Measurements from ENCODE around the gene ACOXL. TPM values are rescaled to one million over a fixed set of nuclear protein-coding genes. Genes with fewer than 3 reads are reported as not detected.

The ACOXL gene
- total and polyA plus RNA-seq, 9 of the 15 experiments (the other 6 are each of a cell fraction or from before 2014, with no cell fraction given): 0.31 to 0.56 TPM; not detected in 7

DNA sequence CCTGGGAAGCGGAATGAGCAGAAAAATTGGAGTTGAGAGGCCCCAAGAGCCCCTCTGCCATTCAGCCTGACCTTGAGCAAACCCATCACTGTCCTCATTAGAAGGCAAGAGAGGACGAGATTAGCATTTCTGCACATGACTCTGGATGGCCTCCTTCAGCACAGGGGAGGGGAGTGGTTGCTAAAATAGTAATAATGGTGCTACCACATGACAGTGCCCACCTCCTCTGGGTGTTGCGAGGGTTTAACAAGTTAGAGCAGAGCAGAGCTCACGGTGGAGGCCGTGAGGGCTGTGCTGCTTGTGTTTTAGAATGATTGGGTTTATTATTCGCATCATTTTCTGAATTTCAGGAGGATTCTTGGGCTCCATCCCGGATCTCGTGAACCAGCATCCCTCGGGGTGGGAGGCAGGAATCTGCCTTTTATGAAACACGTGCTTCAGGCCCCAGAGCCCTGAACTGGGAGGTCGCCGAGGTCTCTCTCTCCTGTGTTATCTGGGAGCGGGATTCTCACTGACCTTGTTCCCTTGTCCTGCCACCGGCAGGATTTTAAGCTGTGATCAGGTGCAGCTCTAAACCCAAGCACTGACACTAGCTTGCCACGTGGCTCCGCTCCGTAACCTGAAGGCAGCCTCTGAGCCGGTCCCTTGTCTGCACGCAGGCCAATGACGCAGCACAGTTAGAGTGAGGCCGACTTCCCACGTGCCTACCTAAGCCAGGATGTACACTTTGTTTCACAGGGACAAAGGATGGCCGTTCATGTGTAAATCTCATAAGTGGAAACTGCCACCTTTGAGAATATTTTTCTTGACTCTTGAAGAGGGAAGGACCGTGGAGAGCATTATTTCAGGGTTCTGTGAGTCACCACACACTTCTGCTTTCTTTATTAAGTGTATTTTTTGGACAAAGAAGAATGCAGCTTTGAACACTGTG lies 142.3 kb downstream of the ACOXL start:
- peaks cover 0 to 19% of the 10 kb centered on the region in 2 experiments; a peak in 2 of 5 replicates for H3K27me3 ChIP-seq (ENCODE audit: control insufficient read depth in 2 of 2, insufficient read depth in 2 of 2, low read length in 2 of 2)
- ATAC-seq (peak; percentile 79), DNase-seq (ENCODE audit: extremely low read depth in 1 of 4, low spot score in 3 of 4) (peak in 1 of 4 experiments; percentile 20), FAIRE-seq (no peak)
- H3K4me3 ChIP-seq: no peak overlapping the region
- ChIA-PET CTCF (ENCODE audit: low intra/inter-chr PET ratio) (no interaction called here), POLR2A (interaction anchor here (0.6 kb wide), 1 partner anchor 81 kb away, joined by 3 read pairs; no protein-coding TSS in a partner anchor)
- no peaks in the 10 kb centered on the region for H4K20me1 ChIP-seq (replicated peaks; ENCODE audit: control insufficient read depth, insufficient read depth, low read length)
- in situ Hi-C loops (cut with MboI) (no loop called here), intact Hi-C loops (cut with micrococcal nuclease) (no loop called here)
- H3K36me3 ChIP-seq (ENCODE audit: control insufficient read depth, insufficient read depth, low read length): no peaks in the 10 kb centered on the region
- H3K4me2 ChIP-seq (ENCODE audit: insufficient read depth, low read length): no peak overlapping the region
- 16% methylated on average over 23 of the region's 24 CpGs for WGBS (ENCODE audit: insufficient coverage, low coverage, missing lambda C conversion rate)
- BruUV-seq (replicated peaks): no TSS peak
- H3K9ac ChIP-seq (ENCODE audit: insufficient read depth in 1 of 2, low read depth in 2 of 2, low read length in 2 of 2): no peak overlapping the region
- no peak overlapping the region for H3K27ac ChIP-seq (ENCODE audit: extremely low read depth, low read depth, low read length)
- H3K9me3 ChIP-seq (replicated peaks; ENCODE audit: control insufficient read depth, insufficient read depth, low read depth, low read length): no peaks in the 10 kb centered on the region
- peak overlapping the region; percentile 29 for H2AFZ ChIP-seq (ENCODE audit: low read depth, low read length)
- no peaks in the 10 kb centered on the region for H3K9me1 ChIP-seq (ENCODE audit: control insufficient read depth, insufficient read depth, low read length)
- H3K79me2 ChIP-seq (ENCODE audit: control insufficient read depth, insufficient read depth, low read length): no peaks in the 10 kb centered on the region
- H3K4me1 ChIP-seq (replicated peaks in 1 of 2; ENCODE audit: control insufficient read depth in 2 of 2, insufficient read depth in 2 of 2, low read length in 2 of 2): peaks cover 0 to 4% of the 10 kb centered on the region in 2 experiments; a peak in 2 of 5 replicates
- TF ChIP-seq STAG1 (CRISPR knock-in tag; IDR thresholded peaks at IDR 0.05; ENCODE audit: borderline replicate concordance) (no peak), TEAD1 (CRISPR knock-in tag; IDR thresholded peaks at IDR 0.05) (no peak), NFE2 (IDR thresholded peaks at IDR 0.05; ENCODE audit: low read depth) (peak; percentile 59), SMARCC2 (IDR thresholded peaks at IDR 0.05; ENCODE audit: low read depth) (no peak), SPI1 (IDR thresholded peaks at IDR 0.05; ENCODE audit: borderline replicate concordance, low read depth, low read length) (peak; percentile 39; the same call in 1 of the 2 replicates), MYC (IDR thresholded peaks at IDR 0.05; ENCODE audit: low read depth, low read length) (peak; percentile 53; the same call in 1 of the 2 replicates), MYC (CRISPR knock-in tag; IDR thresholded peaks at IDR 0.05; ENCODE audit: borderline replicate concordance, low read depth) (no peak), ZNF316 (IDR thresholded peaks at IDR 0.05) (peak; percentile 37; the same call in 1 of the 2 replicates)
- TF ChIP-seq, protein P1, sequence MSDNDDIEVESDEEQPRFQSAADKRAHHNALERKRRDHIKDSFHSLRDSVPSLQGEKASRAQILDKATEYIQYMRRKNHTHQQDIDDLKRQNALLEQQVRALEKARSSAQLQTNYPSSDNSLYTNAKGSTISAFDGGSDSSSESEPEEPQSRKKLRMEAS (CRISPR knock-in tag; IDR thresholded peaks at IDR 0.05): peak; percentile 57
- TF ChIP-seq, protein P2, sequence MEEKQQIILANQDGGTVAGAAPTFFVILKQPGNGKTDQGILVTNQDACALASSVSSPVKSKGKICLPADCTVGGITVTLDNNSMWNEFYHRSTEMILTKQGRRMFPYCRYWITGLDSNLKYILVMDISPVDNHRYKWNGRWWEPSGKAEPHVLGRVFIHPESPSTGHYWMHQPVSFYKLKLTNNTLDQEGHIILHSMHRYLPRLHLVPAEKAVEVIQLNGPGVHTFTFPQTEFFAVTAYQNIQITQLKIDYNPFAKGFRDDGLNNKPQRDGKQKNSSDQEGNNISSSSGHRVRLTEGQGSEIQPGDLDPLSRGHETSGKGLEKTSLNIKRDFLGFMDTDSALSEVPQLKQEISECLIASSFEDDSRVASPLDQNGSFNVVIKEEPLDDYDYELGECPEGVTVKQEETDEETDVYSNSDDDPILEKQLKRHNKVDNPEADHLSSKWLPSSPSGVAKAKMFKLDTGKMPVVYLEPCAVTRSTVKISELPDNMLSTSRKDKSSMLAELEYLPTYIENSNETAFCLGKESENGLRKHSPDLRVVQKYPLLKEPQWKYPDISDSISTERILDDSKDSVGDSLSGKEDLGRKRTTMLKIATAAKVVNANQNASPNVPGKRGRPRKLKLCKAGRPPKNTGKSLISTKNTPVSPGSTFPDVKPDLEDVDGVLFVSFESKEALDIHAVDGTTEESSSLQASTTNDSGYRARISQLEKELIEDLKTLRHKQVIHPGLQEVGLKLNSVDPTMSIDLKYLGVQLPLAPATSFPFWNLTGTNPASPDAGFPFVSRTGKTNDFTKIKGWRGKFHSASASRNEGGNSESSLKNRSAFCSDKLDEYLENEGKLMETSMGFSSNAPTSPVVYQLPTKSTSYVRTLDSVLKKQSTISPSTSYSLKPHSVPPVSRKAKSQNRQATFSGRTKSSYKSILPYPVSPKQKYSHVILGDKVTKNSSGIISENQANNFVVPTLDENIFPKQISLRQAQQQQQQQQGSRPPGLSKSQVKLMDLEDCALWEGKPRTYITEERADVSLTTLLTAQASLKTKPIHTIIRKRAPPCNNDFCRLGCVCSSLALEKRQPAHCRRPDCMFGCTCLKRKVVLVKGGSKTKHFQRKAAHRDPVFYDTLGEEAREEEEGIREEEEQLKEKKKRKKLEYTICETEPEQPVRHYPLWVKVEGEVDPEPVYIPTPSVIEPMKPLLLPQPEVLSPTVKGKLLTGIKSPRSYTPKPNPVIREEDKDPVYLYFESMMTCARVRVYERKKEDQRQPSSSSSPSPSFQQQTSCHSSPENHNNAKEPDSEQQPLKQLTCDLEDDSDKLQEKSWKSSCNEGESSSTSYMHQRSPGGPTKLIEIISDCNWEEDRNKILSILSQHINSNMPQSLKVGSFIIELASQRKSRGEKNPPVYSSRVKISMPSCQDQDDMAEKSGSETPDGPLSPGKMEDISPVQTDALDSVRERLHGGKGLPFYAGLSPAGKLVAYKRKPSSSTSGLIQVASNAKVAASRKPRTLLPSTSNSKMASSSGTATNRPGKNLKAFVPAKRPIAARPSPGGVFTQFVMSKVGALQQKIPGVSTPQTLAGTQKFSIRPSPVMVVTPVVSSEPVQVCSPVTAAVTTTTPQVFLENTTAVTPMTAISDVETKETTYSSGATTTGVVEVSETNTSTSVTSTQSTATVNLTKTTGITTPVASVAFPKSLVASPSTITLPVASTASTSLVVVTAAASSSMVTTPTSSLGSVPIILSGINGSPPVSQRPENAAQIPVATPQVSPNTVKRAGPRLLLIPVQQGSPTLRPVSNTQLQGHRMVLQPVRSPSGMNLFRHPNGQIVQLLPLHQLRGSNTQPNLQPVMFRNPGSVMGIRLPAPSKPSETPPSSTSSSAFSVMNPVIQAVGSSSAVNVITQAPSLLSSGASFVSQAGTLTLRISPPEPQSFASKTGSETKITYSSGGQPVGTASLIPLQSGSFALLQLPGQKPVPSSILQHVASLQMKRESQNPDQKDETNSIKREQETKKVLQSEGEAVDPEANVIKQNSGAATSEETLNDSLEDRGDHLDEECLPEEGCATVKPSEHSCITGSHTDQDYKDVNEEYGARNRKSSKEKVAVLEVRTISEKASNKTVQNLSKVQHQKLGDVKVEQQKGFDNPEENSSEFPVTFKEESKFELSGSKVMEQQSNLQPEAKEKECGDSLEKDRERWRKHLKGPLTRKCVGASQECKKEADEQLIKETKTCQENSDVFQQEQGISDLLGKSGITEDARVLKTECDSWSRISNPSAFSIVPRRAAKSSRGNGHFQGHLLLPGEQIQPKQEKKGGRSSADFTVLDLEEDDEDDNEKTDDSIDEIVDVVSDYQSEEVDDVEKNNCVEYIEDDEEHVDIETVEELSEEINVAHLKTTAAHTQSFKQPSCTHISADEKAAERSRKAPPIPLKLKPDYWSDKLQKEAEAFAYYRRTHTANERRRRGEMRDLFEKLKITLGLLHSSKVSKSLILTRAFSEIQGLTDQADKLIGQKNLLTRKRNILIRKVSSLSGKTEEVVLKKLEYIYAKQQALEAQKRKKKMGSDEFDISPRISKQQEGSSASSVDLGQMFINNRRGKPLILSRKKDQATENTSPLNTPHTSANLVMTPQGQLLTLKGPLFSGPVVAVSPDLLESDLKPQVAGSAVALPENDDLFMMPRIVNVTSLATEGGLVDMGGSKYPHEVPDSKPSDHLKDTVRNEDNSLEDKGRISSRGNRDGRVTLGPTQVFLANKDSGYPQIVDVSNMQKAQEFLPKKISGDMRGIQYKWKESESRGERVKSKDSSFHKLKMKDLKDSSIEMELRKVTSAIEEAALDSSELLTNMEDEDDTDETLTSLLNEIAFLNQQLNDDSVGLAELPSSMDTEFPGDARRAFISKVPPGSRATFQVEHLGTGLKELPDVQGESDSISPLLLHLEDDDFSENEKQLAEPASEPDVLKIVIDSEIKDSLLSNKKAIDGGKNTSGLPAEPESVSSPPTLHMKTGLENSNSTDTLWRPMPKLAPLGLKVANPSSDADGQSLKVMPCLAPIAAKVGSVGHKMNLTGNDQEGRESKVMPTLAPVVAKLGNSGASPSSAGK (IDR thresholded peaks at IDR 0.05): peak; percentile 62

Data from K562 (cell line).